ENCODE data around the gene CNMD.

Gene CNMD

DNA sequence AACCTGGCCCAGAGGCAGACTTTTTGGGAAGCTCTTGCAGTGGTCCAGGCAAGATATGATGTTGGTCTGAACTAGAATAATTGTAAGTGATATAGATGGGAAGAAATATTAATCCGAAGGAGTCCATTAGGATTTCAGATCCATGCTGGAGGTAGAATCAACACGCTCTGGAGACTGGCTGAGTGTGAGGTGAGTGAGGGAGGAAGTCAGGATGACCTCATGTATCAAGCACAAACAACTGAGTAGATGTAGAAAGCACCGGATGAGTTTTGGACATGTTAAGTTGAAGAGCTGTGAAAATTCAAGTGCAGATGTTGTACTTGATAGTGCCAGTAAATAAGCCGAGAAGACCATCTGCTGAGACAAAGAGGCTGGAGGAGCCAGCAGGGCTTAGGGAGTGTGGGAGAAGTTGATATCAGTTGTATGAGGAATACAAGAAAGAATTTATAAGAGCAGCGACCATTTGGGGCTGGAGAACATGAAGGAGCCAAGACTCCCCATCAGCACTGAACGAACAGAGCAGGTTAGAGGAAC is 5.3 kb upstream of the CNMD start:
- TF ChIP-seq, protein P1, sequence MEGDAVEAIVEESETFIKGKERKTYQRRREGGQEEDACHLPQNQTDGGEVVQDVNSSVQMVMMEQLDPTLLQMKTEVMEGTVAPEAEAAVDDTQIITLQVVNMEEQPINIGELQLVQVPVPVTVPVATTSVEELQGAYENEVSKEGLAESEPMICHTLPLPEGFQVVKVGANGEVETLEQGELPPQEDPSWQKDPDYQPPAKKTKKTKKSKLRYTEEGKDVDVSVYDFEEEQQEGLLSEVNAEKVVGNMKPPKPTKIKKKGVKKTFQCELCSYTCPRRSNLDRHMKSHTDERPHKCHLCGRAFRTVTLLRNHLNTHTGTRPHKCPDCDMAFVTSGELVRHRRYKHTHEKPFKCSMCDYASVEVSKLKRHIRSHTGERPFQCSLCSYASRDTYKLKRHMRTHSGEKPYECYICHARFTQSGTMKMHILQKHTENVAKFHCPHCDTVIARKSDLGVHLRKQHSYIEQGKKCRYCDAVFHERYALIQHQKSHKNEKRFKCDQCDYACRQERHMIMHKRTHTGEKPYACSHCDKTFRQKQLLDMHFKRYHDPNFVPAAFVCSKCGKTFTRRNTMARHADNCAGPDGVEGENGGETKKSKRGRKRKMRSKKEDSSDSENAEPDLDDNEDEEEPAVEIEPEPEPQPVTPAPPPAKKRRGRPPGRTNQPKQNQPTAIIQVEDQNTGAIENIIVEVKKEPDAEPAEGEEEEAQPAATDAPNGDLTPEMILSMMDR (IDR thresholded peaks at IDR 0.05): no peak
- no peak for TF ChIP-seq ZFX (IDR thresholded peaks at IDR 0.05; ENCODE audit: borderline replicate concordance)
- H3K27ac ChIP-seq: no peak overlapping the region

DNA sequence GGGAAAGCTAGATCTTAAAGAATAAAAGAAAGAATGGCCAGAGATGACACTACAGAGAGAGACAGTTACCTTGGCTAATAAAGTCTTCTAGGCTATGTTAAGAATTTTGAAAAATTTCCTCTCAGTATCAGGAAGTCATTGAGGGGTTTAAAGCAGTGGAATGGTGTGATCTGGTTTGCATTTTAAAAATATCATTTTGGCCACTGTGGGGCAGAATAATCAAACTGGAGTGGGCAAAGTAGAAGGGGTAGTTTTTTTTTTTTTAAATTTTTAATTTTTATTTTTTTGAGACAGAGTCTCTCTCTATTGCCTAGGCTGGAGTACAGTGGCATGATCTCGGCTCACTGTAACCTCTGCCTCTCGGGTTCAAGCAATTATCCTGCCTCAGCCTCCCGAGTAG is 4.4 kb upstream of the CNMD start:
- TF ChIP-seq ZFX (IDR thresholded peaks at IDR 0.05; ENCODE audit: borderline replicate concordance): no peak
- TF ChIP-seq, protein P1 (IDR thresholded peaks at IDR 0.05): no peak
- H3K27ac ChIP-seq: no peak overlapping the region

DNA sequence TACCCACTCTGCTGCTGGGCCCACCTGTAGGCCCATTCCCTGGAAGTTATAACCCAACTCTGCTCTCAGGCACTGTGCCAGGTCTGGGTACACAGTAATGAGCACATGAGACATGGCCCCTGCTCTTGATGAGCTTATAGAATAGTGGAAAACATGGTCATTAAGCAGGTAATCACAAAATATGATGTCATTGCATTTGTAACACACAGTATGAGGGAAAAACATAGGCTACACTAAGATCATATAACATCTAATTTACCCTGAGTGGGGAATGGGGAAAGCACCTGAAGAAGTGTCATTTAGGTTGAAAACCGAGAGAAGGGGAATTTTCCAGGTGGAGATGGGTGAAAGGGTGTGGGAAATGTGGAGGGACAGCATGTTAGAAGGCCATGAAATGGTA is 3.9 kb upstream of the CNMD start:
- TF ChIP-seq, protein P1 (IDR thresholded peaks at IDR 0.05): no peak
- no peak for TF ChIP-seq ZFX (IDR thresholded peaks at IDR 0.05; ENCODE audit: borderline replicate concordance)
- H3K27ac ChIP-seq: no peak overlapping the region

DNA sequence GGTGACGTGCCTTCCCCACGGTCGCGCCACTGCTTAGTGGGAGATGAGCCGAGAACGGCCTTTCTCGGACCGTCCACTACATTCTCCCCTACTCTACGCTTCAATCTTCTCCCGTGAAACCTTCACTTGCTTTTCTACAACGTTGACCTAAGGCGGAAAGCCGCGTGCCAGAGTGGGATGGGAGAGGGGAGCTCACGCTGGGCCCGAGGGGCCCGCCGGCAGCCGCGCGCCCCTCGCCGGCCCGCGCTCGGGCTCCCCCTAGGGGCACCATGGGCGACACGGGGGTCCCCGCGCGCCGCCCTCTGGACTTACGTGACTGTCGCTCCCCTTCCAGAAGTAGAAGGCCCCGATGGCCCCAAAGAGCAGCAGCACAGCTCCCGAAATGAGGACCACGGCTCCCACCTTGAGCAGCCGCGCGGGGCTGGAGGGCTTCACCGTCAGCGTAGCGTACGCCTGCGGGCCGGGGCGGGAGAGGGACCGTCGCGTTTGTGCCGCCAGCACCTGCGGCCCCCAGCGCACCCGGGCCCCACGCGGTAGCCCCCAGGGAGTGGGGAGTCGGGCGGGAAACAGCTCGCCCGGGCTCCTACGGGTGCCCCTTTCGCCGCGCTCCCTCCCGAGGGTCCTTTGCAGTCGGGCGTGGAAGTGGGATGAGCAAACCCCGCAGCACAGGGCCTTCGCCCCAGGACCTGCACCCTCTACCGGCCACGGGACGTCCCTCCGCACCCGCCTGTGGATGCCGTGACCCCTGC is 727 bp downstream of the CNMD start:
- H3K27ac ChIP-seq: no peak overlapping the region
- TF ChIP-seq, protein P1 (IDR thresholded peaks at IDR 0.05): no peak
- no peak for TF ChIP-seq ZFX (IDR thresholded peaks at IDR 0.05; ENCODE audit: borderline replicate concordance)

DNA sequence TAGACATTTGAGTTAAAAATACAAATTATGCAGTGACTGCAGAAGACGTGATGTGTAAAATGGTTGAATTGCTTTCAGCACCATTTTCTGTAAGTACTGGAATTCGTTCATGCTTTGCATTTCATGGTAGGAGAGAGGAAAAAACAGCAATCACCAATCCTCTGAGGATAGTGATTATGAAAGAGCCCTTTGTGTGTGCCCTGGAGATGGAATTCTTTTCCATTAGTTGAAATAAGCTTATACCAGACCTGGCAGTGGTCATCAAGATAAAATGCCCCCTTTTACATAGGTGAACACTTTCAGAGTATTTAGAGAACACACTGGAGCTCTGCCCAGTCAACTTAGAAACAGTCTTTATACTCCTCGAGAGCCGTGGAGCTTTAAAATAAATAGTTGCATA is 1.7 kb downstream of the CNMD start:
- no peak for TF ChIP-seq ZFX (IDR thresholded peaks at IDR 0.05; ENCODE audit: borderline replicate concordance)
- TF ChIP-seq, protein P1 (IDR thresholded peaks at IDR 0.05): no peak
- H3K27ac ChIP-seq: no peak overlapping the region

DNA sequence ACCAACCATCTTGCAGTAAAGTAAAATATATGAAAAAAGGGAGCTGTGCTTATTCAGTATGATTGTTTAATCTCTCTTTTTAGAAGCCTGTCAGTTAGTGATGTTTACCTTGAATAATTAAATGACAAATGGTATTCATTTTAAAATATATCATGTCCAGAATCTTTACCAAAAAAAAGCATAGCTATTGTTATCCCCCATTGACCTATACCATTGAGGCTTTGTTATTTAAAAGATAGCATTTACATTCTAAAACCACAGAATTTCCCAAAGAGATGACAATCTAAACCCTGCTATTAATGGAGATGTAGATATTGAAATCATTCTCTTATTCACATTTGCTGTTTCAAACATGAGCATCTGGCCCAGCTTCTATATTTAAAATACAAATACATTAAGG is 2.2 kb downstream of the CNMD start:
- TF ChIP-seq, protein P1 (IDR thresholded peaks at IDR 0.05): no peak
- TF ChIP-seq ZFX (IDR thresholded peaks at IDR 0.05; ENCODE audit: borderline replicate concordance): no peak
- no peak overlapping the region for H3K27ac ChIP-seq

DNA sequence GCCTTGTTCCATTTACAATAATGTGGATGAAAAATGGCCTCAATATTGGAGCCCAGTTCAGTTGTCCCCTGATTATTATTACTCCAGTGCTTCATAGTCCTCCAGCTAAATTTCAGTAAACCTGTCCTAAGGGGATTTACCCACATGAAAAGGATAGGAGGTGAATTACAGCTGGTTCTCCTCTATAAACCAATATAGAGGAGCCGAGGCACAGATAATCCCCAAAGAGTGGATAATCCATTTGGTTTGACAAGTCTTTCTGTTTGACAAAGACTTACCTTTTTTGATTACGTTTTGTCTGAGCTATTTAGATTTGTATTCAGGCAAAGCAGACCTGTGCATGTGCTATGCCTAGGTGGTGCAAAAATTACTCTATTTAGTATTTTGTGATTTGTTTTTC is 2.7 kb downstream of the CNMD start:
- TF ChIP-seq ZFX (IDR thresholded peaks at IDR 0.05; ENCODE audit: borderline replicate concordance): no peak
- TF ChIP-seq, protein P1 (IDR thresholded peaks at IDR 0.05): no peak

More for the DNA sequence above, 2.7 kb downstream of the CNMD start:
- no peak overlapping the region for H3K27ac ChIP-seq

Measured in 22Rv1 (cell line).